Spleen (tissue), 11 donors: ENCODE data around the gene YAP1. TPM values are rescaled to one million over a fixed set of nuclear protein-coding genes. Genes with fewer than 3 reads are reported as not detected.

Source experiments
- DNase-seq: peaks from one replicate; pipeline ENCODE4 v3.0.0-alpha.2; 2020
- H3K27ac ChIP-seq, 8 donors: fragments of 200-600 bp; sonication (generic) in 7 of 8; 1 replicate in 4 of 8; 2 replicates in 4 of 8; pipeline versions ENCODE4 v1.5.0 to v1.8.0; 2016 to 2021; ENCODE audit warnings: inconsistent platforms in 4 of 8, mild to moderate bottlenecking in 4 of 8, moderate library complexity in 1 of 8
- H3K27me3 ChIP-seq, 7 donors: fragments of 200-600 bp; sonication (generic) in 6 of 7; replicated peaks in 1 of 7; 1 replicate in 4 of 7; 2 replicates in 3 of 7; pipeline versions ENCODE4 v1.5.0 to v1.8.0; 2016 to 2021; ENCODE audit warnings: inconsistent platforms in 3 of 7, mild to moderate bottlenecking in 1 of 7
- H3K36me3 ChIP-seq, 6 donors: fragments of 200-600 bp; sonication (generic) in 5 of 6; 1 replicate in 4 of 6; 2 replicates in 2 of 6; pipeline versions ENCODE4 v1.5.0 to v1.8.0; 2016 to 2021; ENCODE audit warnings: inconsistent platforms in 2 of 6
- H3K4me1 ChIP-seq, 6 donors: fragments of 200-600 bp; sonication (generic) in 5 of 6; 1 replicate in 3 of 6; 2 replicates in 3 of 6; pipeline versions ENCODE4 v1.5.0 to v1.8.0; 2016 to 2021; ENCODE audit warnings: inconsistent platforms in 3 of 6
- H3K4me3 ChIP-seq, 8 donors: fragments of 200-600 bp; sonication (generic) in 7 of 8; 1 replicate in 4 of 8; 2 replicates in 4 of 8; pipeline versions ENCODE4 v1.5.0 to v1.8.0; 2016 to 2021; ENCODE audit warnings: inconsistent platforms in 4 of 8, mild to moderate bottlenecking in 4 of 8, moderate library complexity in 2 of 8
- H3K9me3 ChIP-seq, 8 donors: fragments of 200-600 bp; sonication (generic) in 7 of 8; 1 replicate in 4 of 8; 2 replicates in 4 of 8; pipeline versions ENCODE4 v1.5.0 to v1.8.0; 2016 to 2021; ENCODE audit warnings: inconsistent platforms in 4 of 8
- POLR2A ChIP-seq, 3 donors: fragments of 450-650 bp; IDR thresholded peaks; one replicate each; pipeline ENCODE4 v1.5.1; 2017; ENCODE audit warnings: antibody characterized with exemption in 3 of 3, mild to moderate bottlenecking in 1 of 3
- POLR2AphosphoS5 ChIP-seq, 3 donors: sonication (generic); formaldehyde crosslinking; IDR thresholded peaks; one replicate each; pipeline ENCODE4 v1.5.1; 2017; ENCODE audit warnings: antibody characterized with exemption in 3 of 3
- WGBS, 5 donors: extraction: QIAGEN DNeasy Blood & Tissue Kit in 3 of 5; methylation state at CpG; one replicate each; pipeline versions ENCODE4 v1.1.5 to v1.1.7; 2013 to 2018; 5-methylcytosine and 5-hydroxymethylcytosine counted together
- intact Hi-C: fragments of 100-400 bp; cut with DNase I; formaldehyde crosslinking; loops from one replicate; pipeline ENCODE4 v1.15.0; 2023; ENCODE audit warnings: low total_unique reads
- polyA plus RNA-seq, 3 donors: library from polyadenylated mRNA; stranded (reverse); fragments of 200-250 nt; gene quantifications; one replicate each; pipeline ENCODE4 v1.2.1, GENCODE V29; 2013
- total RNA-seq, 7 donors: library from RNA; depleted of rRNA in 3 of 7; stranded (reverse); fragments of >200 nt in 3 of 7; fragmentation: NEBNext Ultra II Directional in 4 of 7; extraction: Animal tissue kit (Norgen Biotek cat#: 25700) in 4 of 7; gene quantifications; one replicate each; pipeline versions ENCODE4 v1.1.0 to v1.2.1, GENCODE V29; 2016 to 2021
- TF ChIP-seq, protein P1 (sequence below), 11 experiments: fragments of 200-600 bp in 7 of 11; fragments of 450-650 bp in 4 of 11; sonication (generic) in 4 of 11; IDR thresholded peaks in 8 of 11; conservative IDR thresholded peaks in 3 of 11; 1 replicate in 7 of 11; 2 replicates in 4 of 11; pipeline versions ENCODE4 v1.4.0 to v1.8.0; 2016 to 2021; ENCODE audit warnings: antibody characterized with exemption in 11 of 11, inconsistent platforms in 4 of 11, mild to moderate bottlenecking in 1 of 11
- donor health status: healthy with polysubstance abuse.
- donor health status: DM: no; HTN: no; CAD: no; lungs with moderate emphysema.
- donor health status: DM: no; HTN: no; CAD: no.
- donor health status: Bipolar disorder and iron deficiency.
- donor health status: healthy.
- donor health status: DM: no; HTN: no; CAD: no.
- donor health status: DM: yes; HTN: yes; CAD: no.

Gene YAP1
- total and polyA plus RNA-seq, 10 donors: 4.9 to 37.3 (median 31.4) TPM

- intact Hi-C loops: no loop called here
- Histone ChIP-seq H3K4me3 (no peak overlapping the region), H3K9me3 (no peaks in the 10 kb centered on the region), H3K27ac (no peak overlapping the region), H3K4me1 (no peaks in the 10 kb centered on the region), H3K27me3 (no peaks in the 10 kb centered on the region), H3K36me3 (no peaks in the 10 kb centered on the region)
- DNase-seq: no peak
- WGBS, 5 donors: 46 to 57% (median 50%) methylated on average over 3 of the region's 3 CpGs
- TF ChIP-seq, protein P1, sequence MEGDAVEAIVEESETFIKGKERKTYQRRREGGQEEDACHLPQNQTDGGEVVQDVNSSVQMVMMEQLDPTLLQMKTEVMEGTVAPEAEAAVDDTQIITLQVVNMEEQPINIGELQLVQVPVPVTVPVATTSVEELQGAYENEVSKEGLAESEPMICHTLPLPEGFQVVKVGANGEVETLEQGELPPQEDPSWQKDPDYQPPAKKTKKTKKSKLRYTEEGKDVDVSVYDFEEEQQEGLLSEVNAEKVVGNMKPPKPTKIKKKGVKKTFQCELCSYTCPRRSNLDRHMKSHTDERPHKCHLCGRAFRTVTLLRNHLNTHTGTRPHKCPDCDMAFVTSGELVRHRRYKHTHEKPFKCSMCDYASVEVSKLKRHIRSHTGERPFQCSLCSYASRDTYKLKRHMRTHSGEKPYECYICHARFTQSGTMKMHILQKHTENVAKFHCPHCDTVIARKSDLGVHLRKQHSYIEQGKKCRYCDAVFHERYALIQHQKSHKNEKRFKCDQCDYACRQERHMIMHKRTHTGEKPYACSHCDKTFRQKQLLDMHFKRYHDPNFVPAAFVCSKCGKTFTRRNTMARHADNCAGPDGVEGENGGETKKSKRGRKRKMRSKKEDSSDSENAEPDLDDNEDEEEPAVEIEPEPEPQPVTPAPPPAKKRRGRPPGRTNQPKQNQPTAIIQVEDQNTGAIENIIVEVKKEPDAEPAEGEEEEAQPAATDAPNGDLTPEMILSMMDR (IDR thresholded peaks at IDR 0.05 in 8 of 11, conservative IDR thresholded peaks at IDR 0.05 in 3 of 11): no peak
- TF ChIP-seq POLR2A (IDR thresholded peaks at IDR 0.05): no peak
- TF ChIP-seq POLR2AphosphoS5 (IDR thresholded peaks at IDR 0.05): no peak
Observed at GRCh38 chr11:102253020-102253715, 142.9 kb downstream of the YAP1 start.

GRCh38 chr11:102254047-102254446, 143.8 kb downstream of the YAP1 start:
- H3K4me1 ChIP-seq: no peaks in the 10 kb centered on the region
- no peak for DNase-seq
- no peaks in the 10 kb centered on the region for H3K27me3 ChIP-seq
- no peaks in the 10 kb centered on the region for H3K9me3 ChIP-seq
- no peak overlapping the region for H3K27ac ChIP-seq
- intact Hi-C loops: no loop called here
- H3K4me3 ChIP-seq: no peak overlapping the region
- H3K36me3 ChIP-seq: no peaks in the 10 kb centered on the region
- 86 to 93% (median 90%) methylated on average over 5 of the region's 5 CpGs for WGBS, 5 donors
- TF ChIP-seq, protein P1 (IDR thresholded peaks at IDR 0.05 in 8 of 11, conservative IDR thresholded peaks at IDR 0.05 in 3 of 11): peak in 2 of 11 experiments; percentile 20 to 32
- TF ChIP-seq POLR2A (IDR thresholded peaks at IDR 0.05) (no peak), POLR2AphosphoS5 (IDR thresholded peaks at IDR 0.05) (no peak)

DNA sequence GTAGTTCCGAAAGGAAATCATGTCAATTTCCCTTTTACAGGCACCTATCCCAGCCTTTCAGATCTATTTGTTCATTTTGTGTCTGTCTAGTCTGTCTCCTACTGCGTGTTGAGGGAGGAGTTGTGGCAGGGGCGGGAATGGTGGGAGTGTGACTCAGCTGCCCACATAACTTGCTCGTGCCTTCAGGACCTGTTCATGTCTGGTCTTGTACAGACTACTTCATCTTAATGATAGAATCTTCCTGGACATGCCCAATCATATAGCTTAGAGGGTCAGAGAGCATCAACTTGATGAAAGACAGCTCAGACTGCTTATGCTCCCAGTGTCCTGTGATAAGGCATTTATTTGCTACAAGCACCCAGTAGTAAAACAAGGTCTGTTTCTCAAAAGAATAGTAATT, 146.0 kb downstream of the YAP1 start:
- no peaks in the 10 kb centered on the region for H3K4me1 ChIP-seq
- H3K27ac ChIP-seq: no peak overlapping the region
- intact Hi-C loops: no loop called here
- no peaks in the 10 kb centered on the region for H3K27me3 ChIP-seq
- TF ChIP-seq POLR2A (IDR thresholded peaks at IDR 0.05) (no peak), POLR2AphosphoS5 (IDR thresholded peaks at IDR 0.05) (no peak)
- TF ChIP-seq, protein P1 (IDR thresholded peaks at IDR 0.05 in 8 of 11, conservative IDR thresholded peaks at IDR 0.05 in 3 of 11): no peak
- no peak for DNase-seq
- H3K4me3 ChIP-seq: no peak overlapping the region
- WGBS, 5 donors: 66 to 91% (median 85%) methylated on average over 4 of the region's 4 CpGs
- H3K9me3 ChIP-seq: no peaks in the 10 kb centered on the region
- H3K36me3 ChIP-seq: no peaks in the 10 kb centered on the region

DNA sequence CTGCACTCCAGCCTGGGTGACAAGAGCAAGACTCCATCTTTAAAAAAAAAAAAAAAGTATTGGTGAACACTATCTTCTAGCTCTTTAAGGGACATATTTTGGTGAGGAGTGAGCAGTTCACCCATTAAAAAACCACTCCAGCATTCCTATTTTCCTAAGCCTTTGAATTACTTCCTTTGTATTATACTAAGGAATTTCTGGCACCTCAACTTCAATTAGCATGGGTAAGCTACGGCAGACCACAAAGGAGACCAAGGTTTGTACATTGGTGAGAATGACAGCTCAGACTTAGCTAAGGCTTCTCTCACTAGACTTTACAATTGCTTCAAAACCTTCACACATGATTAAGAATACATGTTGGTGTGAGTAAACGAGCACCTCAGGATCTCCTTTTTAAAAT, 150.0 kb downstream of the YAP1 start:
- intact Hi-C loops: no loop called here
- Histone ChIP-seq H3K27me3 (no peaks in the 10 kb centered on the region), H3K4me1 (no peaks in the 10 kb centered on the region), H3K36me3 (no peaks in the 10 kb centered on the region), H3K9me3 (no peaks in the 10 kb centered on the region), H3K4me3 (no peak overlapping the region), H3K27ac (no peak overlapping the region)
- no peak for DNase-seq
- WGBS, 5 donors: 73 to 79% (median 75%) methylated on average over 2 of the region's 2 CpGs
- TF ChIP-seq POLR2AphosphoS5 (IDR thresholded peaks at IDR 0.05): no peak
- TF ChIP-seq POLR2A (IDR thresholded peaks at IDR 0.05): no peak
- TF ChIP-seq, protein P1 (IDR thresholded peaks at IDR 0.05 in 8 of 11, conservative IDR thresholded peaks at IDR 0.05 in 3 of 11): no peak
